Astrocyte (in vitro differentiated cells and primary cell): ENCODE measurements around the gene MRPL27. TPM values are rescaled to one million over a fixed set of nuclear protein-coding genes. Genes with fewer than 3 reads are reported as not detected.

ENCODE experiments used
- total RNA-seq: library from RNA; stranded (reverse); gene quantifications from 2 replicates; pipeline ENCODE4 v1.2.1, GENCODE V29; 2021

The MRPL27 gene
- total RNA-seq, 1 donor from 2014 or later, result 57.3 TPM

Other genes with a start within 250 kb of the MRPL27 start
- gene SAMD14, start 243.0 kb downstream of the MRPL27 start, total RNA-seq, result 9.7 and 10.8 TPM in 2 replicates
- gene PPP1R9B, start 222.5 kb downstream of the MRPL27 start, total RNA-seq, result 73.6 and 75.9 TPM in 2 replicates
- 0.32 TPM in 1 of 2 replicates, not detected in the other for gene SGCA, start 207.2 kb downstream of the MRPL27 start, total RNA-seq
- gene COL1A1, start 171.6 kb downstream of the MRPL27 start, total RNA-seq, result 12,796 and 18,656 TPM in 2 replicates
- 18.3 and 28.2 TPM in 2 replicates for gene TMEM92, start 98.7 kb downstream of the MRPL27 start, total RNA-seq
- gene XYLT2, start 27.1 kb downstream of the MRPL27 start, total RNA-seq, result 41.0 and 47.3 TPM in 2 replicates
- 3.0 and 3.1 TPM in 2 replicates for gene EME1, start within 50 bp of the MRPL27 start, total RNA-seq
- gene LRRC59, start 24.3 kb upstream of the MRPL27 start, total RNA-seq, result 180 and 185 TPM in 2 replicates
- gene ACSF2, start 53.0 kb upstream of the MRPL27 start, total RNA-seq, result 28.3 and 43.3 TPM in 2 replicates
- not detected in 2 replicates for gene CHAD, start 95.7 kb upstream of the MRPL27 start, total RNA-seq
- gene RSAD1, start 105.7 kb upstream of the MRPL27 start, total RNA-seq, result 18.8 and 21.6 TPM in 2 replicates
- gene MYCBPAP, start 135.3 kb upstream of the MRPL27 start, total RNA-seq, result 0.99 and 1.4 TPM in 2 replicates
- 0.24 and 1.7 TPM in 2 replicates for gene EPN3, start 159.6 kb upstream of the MRPL27 start, total RNA-seq
- gene SPATA20, start 174.0 kb upstream of the MRPL27 start, total RNA-seq, result 32.0 and 35.9 TPM in 2 replicates
- 0.27 and 0.36 TPM in 2 replicates for gene CACNA1G, start 187.5 kb upstream of the MRPL27 start, total RNA-seq